ENCODE measurements around the gene PCGF3.
"Not testable (repeated sequence)": the region's sequence is repeated elsewhere in the genome, so short reads cannot be mapped to it uniquely, and the experiment has no call there.

PCGF3 gene

GRCh38 chr4:787561-787981, 81.9 kb downstream of the PCGF3 start:
- peak; percentile 30 for DNase-seq

- no peak for DNase-seq
Measured at GRCh38 chr4:788006-788635, 82.5 kb downstream of the PCGF3 start.

GRCh38 chr4:788636-789297, 83.1 kb downstream of the PCGF3 start:
- DNase-seq: no peak

DNA sequence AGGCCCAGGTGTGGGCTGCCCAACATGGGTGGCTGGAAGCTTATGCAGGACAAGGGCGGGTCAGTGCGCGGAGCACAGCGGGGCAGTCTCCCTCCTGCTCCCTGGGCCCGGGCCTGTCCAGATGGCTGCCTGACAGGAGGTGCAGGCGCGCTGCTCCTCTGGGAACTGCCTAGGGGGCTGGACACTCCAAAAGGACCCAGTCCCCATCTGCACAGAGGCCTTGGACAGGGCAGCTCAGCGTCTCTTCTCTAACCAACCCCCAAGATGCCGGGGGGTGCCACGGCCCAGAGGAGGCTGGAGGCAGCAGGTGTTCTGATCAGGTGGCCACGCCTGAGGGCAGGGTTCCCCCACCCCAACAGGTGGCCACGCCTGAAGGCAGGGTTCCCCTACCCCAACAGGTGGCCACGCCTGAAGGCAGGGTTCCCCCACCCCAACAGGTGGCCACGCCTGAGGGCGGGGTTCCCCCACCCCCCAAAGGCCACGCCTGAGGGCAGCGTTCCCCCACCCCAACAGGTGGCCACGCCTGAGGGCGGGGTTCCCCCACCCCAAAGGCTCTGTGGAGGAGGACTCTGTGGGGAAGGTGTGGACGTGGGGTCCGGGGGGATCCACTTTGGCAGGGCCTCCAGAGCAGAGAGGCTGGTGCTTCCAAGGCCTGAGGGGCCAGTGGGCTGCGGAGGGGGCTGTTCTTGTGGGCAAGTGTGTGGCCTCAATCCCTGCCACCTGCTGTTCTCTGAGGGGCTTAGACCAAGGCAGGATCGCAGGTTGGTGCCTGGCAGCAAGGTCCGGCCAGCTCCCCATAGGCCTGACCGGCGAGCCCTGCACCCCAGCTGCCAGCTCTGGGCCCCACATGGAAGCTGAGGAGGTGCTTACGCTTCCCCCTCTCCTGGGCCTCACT, 84.2 kb downstream of the PCGF3 start:
- DNase-seq: no peak

DNA sequence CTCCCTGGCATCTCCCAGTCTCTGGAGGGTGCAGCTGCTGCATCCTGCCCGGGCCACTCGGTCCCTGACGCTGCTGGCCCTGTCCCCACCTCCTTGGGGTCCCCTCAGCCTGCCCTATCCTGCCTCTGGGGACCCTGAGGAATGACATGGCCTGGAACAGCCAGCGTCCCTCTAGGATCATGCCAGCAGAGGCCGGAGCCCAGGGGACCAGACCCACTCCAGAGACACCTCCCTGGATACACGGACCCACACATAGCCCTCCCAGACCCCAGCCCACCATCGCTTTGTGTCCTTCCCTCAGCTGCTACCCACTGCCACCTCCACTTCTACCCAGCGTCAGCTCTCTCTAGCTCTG, 84.8 kb downstream of the PCGF3 start:
- DNase-seq: no peak

DNA sequence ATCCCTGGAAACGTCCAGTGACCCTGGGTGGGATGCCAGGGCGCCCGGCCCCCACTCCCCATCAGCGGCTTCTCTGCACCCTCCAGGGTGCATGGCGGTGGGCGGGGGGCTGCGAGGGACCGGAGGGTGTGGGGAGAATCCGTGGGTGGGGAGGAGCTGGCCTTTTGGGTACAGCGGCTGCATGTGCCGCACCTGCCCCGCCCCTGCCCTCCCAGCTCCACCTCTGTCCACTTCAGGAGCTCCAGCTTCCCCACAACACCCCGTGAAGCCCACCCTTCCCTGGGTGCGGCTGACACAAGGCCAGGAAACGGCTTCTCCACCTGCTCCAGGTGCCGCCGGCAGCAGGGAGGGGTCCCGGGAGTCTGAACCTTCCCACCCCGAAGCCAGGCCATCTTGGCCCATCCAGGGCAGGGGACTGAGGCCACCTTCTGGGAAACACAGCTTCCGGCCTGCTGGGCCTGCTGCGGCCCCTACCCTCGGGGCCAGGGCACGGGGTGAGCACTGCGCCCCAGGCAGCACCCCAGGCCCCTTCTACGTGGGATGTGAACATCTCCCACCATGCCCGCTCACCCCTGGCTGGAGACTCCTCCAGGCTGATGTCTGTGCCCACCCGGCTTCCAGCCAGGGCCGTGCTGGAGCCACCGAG, 85.7 kb downstream of the PCGF3 start:
- no peak for DNase-seq

- peak; percentile 62 for DNase-seq
Measured at GRCh38 chr4:791898-792625, 86.4 kb downstream of the PCGF3 start.

DNA sequence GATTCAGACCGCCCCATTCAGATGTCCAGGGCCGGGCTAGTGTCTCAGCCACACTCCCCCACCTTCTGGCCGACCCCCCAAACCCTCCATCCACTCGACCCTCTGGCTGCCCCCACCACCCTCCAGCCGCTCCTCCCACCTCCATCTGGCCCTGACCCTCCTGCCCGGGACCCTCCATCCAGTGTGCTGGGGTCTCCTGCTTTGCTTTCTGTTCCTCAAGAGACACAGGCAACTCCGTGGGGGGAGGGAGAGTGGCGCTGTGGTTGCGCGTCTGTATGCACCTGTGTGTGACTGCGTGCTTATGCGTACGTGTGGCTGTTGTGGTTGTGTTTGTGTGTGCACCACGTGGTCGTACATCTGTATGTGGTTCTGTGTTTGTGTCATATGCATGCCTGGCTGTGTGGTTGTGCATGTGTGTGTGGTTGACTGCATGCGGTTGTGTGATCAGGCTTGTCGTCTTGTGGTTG, 87.0 kb downstream of the PCGF3 start:
- peak; percentile 34 for DNase-seq

DNA sequence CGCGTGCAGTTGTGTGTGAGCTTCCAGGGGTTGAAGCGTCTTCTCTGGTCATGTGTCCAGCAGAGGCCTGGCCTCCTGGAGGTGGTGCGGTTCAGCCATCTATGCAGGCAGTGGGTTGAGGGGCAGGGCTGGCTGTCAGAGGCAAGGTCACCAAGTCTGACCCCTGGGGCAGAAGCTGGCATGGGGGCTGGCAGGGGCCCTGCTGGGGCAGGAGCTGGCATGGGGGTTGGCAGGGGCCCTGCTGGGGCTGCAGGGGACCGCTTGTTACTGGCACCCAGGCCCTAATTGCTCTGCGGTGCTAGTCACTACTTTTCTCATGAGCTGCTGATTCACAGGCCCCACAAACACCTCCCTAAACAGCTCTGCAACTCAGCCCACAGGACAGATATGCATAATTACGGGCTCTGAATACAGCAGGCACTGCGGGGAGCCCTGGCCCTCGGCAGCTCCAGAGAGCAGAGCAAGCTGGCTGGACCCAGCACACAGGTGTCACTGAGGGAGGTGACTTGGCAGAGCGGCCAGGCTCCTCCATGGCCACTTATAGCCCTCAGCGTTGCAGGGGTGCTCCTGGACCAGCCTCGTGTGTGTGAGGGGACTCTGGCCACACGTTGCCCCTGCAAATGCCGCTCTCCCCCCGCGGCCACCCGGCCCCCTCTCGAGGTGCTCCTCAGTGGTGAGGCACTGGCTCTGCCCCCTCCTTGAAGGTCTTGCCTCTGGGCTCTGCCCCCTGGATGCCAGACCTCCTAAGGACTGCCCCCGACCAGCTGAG, 87.6 kb downstream of the PCGF3 start:
- no peak for DNase-seq

DNA sequence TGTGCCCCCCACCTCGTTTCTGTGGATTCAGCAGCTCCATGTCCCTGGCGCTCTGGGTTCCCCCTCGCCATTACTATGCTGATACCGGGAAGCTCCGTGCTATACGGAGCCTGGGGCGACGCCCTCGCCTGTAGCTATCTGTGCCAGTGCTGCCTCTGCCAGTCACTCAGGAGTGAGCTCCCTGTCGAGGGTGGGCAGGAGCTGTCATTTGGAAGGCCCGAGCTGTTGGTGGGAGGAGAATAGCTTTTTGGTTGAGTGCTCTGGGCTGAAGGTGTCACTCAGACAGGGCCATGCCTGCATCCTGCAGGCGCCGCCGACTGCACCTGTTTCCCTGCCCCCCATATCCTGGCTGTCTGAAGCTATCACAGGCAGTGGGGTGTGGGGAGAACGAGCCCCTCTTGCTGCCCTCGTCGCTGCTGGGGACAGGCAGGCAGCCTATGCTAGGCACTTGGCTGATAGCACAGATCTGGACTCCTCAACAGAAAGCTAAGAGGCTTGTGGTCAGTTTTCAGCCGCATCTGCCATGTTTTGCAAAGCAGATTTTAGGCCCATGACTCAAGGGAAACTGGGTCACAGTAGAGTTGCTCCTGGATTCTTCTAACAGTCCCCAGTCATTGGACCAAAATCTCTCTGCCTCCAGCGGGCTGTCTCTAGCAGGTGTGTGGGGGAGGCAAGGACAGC, 88.4 kb downstream of the PCGF3 start:
- no peak for DNase-seq

- no peak for DNase-seq
Measured at GRCh38 chr4:794900-795725, 89.5 kb downstream of the PCGF3 start.

DNA sequence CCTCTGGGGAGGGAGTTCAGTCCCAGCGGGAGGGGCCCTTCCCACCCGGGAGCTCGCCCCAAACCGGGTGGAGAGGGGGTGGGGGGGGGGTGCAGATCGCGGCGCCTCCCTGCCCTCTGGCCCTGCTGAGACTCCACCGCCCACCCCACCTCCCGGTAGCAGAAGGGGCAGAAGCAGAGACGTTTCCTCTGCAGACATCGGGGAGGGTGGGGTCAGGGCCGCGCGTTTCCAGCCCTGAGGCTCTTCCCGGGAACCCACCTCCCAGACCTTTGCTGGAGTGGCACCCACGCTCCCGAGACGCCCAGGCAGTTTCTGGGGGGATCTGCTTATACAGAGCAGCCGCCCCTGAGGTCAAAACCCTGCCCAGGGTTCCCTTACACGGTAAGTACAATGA, 90.1 kb downstream of the PCGF3 start:
- no peak for DNase-seq

DNA sequence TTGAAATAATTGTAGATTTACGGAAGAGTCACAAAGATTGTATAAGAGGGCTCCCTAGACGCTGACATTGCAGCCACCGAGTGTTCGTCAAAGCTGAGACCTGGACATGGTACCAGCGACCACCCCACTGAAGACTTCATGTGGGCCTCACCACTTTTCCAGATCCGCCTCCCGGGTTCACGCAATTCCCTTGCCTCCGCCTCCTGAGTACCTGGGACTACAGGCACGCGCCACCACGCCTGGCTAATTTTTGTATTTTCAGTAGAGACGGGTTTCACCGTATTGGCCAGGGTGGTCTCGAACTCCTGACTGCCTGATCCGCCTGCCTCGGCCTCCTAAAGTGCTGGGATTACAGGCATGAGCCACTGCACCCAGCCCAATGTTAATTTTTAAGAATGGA, 90.6 kb downstream of the PCGF3 start:
- no peak for DNase-seq

- no peak for DNase-seq
Measured at GRCh38 chr4:797066-797465, 91.4 kb downstream of the PCGF3 start.

GRCh38 chr4:801436-802124, 95.9 kb downstream of the PCGF3 start:
- no peak for DNase-seq

DNA sequence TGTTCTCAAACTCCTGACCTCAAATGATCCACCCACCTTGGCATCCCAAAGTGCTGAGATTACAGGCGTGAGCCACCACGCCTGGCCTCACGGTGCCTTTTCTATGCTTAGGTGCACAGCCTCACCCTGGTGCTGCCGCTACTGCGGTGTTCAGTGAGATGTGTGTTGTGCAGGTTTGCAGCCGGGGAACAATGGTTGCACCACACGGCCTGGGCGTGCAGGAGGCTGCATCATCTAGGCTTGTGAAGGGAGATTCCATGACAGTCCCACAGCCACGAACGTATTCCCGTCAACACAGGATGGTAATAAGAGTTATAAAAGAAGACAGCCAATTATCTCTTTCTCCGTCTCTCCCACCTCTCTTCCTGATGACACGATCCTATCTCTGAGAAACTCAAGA, 98.3 kb downstream of the PCGF3 start:
- no peak for DNase-seq

GRCh38 chr4:804804-805203, 99.2 kb downstream of the PCGF3 start:
- no peak for DNase-seq

DNA sequence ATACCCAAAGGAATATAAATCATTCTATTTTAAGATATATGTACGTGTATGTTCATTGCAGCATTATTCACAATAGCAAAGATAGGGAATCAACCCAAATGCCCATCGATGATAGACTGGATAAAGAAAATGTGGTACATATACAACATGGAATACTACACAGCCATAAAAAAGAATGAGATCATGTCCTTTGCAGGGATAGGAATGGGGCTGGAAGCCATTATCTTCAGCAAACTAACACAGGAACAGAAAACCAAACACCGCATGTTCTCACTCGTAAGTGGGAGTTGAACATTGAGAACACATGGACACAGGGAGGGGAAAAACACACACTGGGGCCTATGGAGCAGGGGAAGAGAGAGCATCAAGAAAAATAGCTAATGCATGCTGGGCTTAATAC, 101.3 kb downstream of the PCGF3 start:
- DNase-seq: not testable (repeated sequence)

GRCh38 chr4:807792-808191, 102.2 kb downstream of the PCGF3 start:
- DNase-seq: no peak
